Suppressor macrophage treated with lipopolysaccharide for 4 hours (primary cell): Measurements from ENCODE around the gene S100P.
A peak's percentile ranks its signal among the peaks of the same experiment; 100 is the strongest.
"Not testable (repeated sequence)": the region's sequence is repeated elsewhere in the genome, so short reads cannot be mapped to it uniquely, and the experiment has no call there.

Experiments
- DNase-seq: peaks from one replicate; pipeline ENCODE4 v3.0.0-alpha.2; 2020

The S100P gene

DNA sequence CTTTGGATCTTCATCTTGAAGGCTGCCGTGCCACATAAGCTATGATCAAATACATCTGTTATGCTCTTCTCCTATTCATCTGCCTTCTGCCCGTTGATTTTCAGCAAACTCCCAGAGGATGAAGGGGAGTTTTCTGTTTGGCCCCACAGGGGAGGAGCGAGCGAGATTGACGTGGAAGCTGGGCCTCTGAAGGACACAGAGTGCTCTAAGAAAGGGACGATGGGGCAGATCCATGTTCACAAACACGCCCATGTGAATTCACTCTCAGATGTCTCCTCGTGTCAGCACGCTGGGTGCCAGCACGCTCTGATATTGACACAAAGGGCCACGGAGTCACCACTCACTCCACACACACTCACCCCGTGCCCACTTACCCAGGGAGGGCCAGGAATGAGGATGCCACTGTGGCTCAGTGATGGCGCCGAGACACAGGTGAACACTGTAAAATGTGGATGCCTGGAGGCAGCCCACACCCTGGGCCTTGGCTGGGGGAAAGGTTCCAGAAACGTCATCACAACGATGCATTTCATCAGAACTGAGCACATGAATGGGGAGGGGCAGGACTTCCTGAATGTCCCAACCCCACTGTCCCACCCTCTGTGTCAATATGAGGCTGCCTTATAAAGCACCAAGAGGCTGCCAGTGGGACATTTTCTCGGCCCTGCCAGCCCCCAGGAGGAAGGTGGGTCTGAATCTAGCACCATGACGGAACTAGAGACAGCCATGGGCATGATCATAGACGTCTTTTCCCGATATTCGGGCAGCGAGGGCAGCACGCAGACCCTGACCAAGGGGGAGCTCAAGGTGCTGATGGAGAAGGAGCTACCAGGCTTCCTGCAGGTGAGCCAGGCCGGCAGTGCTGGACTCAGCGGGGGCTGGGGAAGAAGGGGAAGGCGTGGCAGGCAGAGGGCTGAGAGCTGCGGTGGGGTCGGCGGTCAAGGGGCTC lies at the start of gene S100P:
TSS of gene S100P (plus strand) at position 648 of the 946 bp plus-strand sequence. CDS start at position 703, 55 bp downstream.
- DNase-seq = no peak

DNA sequence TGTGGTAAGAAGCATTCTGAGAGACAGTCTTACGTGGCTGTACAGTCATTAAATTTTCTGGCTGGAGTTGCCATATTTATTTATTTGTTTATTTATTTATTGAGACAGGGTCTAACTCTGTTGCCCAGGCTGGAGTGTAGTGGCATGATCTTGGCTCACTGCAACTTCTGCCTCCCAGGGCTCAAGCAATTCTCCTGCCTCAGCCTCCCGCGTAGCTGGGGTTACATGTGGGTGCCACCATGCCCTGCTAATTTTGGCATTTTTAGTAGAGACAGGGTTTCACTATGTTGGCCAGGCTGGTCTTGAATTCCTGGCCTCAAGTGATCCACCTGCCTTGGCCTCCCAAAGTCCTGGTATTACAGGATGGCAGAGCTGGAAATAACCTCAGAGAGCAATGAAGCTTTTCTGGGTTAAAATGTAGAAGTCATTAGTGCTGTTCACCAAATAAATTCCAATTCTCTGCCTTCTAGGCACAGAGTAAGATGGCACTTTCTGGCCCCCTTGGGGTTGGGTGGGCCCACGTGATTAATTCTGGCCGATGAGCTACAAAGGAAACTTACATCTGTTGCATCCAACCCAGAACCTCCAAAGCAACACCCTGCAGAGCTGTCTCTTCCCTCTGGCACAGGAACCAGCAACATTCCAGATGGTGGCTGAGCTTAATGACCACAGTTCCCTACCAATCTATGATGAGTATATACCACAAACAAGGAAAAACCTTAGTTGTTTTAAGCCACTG lies 48.7 kb upstream of the S100P start:
- DNase-seq = no peak

DNA sequence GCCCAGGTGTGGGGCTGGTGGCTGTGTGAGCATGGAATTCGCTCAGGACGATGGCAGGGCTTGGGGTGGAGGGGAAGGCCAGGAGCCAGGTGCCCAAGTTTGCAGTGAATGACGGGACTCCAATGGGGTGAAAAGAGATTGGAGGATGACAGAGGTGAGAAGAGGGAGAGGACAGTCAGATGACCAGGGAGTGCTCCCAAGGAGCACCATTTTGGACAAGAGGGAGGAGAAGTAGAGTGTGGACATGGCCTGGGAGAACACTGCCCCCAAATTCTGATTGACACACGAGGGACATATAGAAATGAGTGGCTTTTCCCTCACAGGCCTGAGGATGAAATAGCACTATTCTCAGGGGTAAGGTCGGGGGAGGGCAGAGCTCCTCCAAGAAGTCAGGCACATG lies 46.5 kb upstream of the S100P start:
- DNase-seq = no peak

DNA sequence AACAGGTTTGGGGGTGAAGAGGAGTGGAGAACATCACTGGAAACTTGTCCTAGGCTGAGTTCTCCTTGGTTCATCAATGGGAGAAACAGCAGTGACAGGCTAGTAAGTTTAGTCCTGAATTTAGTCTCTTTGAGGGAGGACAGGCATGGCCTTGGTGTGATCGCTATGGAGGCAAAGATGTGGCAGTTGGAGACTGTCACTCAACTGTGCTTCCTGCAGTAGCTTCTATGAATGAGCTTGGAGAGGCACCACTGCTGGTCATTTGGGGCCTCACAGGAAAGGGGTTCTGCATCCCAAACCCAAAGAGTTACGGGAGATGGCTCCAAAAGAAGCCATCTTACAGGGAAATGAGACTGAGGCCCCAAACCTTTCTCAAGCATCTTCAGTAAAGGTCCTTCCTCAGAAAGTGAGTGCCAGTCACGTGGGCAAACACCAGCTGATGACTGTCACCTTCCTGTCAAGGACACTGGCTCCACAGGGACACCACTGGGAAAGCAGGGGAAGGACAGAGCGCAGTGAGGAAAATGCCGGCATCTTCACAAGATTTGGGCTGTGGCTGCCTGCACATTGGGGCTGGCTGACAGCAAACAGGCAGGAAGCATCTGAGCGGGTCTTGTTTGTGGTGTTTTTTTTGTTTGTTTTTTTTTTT lies 46.0 kb upstream of the S100P start:
- no peak for DNase-seq

DNA sequence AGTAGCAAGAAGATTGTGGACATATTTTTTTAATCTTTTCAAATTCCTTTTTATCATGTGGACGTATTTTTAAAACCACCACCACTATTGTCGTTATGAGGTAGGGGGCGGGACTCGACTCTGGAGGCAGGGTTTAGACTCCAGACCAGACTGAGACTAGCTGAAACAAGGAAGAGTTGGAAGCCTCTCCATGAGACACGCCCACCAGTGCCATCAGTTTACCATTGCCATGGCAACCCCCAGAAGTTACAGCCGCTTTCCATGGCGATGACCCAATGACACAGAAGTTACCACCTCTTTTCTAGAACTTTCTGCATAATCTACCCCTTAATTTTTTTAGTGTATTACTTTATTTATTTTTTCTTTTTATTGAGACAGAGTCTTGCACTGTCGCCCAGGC lies 44.5 kb upstream of the S100P start:
- no peak for DNase-seq

DNA sequence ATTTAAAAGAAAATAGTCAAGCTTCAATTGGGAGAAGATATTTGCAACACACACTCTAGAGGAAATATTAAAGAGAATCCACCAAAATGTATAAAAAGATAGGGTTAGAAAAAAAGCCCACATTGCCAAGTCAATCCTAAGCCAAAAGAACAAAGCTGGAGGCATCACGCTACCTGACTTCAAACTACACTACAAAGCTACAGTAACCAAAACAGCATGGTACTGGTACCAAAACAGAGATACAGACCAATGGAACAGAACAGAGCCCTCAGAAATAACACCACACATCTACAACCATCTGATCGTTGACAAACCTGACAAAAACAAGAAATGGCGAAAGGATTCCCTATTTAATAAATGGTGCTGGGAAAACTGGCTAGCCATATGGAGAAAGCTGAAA lies 39.5 kb upstream of the S100P start:
- not testable (repeated sequence) for DNase-seq

DNA sequence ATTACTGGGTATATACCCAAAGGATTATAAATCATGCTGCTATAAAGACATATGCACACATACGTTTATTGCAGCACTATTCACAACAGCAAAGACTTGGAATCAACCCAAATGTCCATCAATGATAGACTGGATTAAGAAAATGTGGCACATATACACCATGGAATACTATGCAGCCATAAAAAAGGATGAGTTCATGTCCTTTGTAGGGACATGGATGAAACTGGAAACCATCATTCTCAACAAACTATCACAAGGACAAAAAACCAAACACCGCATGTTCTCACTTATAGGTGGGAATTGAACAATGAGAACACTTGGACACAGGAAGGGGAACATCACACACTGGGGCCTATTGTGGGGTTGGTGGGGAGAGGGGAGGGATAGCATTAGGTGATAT lies 38.4 kb upstream of the S100P start:
- not testable (repeated sequence) for DNase-seq

DNA sequence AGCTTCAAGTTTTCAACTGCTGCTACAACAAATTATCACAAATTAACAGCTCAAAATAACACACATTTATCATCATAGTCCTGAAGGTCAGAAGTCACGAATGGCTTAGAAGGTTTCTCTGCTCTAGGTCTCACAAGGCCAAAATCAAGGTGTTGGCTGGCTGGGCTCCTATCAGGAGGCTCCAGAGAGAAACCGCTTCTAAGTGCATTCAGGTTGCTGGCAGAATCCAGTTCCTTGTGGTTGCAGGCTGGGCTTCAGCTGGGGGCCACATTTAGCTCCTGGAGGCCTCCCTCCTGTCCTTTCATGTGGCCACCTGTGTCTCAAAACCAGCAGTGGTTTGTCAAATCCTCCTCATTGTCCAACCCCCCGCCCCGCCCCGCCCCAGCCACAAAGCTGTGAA lies 37.8 kb upstream of the S100P start:
- DNase-seq = no peak

DNA sequence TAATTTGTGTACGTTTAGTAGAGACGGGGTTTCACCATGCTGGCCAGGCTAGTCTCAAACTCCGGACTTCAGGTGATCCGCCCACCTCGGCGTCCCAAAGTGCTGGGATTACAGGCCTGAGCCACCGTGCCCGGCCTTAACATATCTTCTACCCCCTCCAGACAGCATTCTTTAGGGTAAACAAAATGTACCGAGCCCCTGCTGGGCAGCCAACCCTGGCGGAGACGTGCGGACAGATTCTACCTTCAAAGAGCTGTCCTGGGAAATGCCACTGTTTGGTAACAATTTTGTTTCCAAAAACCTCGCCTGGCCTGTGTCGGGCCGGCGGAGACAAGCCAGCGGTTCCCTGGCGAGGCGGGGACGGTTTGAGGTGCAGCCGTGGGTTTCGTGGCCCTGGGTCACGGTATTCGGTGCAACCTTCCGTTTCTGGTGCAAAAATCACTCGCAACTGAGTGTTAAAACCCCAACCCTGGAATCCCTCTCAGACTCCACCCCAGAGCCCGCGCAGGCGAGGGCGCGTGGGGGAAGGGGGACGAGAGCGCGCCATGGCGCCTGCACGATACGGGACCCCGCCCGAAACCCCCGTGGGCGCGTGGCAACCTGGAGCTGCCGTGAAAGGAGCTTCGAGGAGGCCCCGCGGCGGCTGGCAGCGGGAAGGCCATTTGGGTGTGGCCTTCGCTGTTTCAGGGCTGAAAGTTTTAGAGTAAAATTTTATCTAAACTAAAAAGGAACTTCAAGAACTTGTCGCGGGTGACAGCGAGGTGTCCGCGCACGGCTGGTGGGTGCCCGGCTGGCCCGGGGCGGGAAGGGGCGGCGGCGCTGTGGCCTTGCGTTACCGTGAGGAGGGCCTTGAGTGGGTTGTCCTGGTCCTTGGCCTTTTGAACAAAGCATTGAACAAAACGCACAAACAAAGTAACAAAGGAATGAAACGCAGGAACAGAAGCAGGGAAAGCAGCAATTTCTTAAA lies 36.2 kb upstream of the S100P start:
- no peak for DNase-seq

DNA sequence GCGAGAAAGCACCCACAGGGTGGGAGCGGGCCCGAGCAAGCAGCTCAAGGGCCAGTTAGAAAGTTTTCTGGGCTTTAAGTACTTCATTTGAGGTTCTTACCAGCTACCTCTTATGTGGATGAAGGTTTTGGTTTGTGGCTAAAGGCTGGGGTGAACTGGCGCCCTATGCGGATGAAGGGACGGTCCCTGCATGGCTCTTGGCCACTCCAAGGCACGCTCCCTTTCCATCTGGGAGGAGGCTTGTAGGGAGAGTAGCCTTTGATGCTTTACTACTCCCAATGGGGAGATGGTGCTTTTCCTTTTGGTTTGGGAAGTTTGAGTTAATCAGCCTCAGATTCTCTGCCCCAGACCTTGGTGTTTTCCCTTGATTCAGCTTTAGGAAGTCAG lies 35.5 kb upstream of the S100P start:
- no peak for DNase-seq

DNA sequence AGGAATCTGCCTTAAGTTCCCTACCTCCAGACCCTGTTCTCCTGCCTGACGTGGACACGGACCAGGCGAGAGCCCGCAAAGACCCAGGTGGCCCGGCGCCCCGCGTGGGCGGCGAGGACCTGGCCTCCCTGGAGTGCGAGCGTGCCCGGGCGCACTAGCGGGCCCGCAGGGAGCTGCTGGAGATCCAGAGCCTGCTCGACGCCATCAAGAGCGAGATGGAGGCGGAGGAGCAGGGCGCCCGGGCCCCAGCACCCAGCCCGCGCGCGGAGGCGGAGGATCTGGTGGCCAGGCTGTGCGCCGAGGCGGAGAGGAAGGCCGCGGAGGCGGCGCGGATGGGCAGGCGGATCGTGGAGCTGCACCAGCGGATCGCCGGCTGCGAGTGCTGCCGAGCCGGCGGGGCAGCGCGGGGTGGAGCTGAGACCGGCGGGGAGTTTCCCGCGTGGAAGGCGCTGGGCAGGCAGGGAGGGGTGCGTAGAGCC lies 35.0 kb upstream of the S100P start:
- DNase-seq = peak; percentile 44

DNA sequence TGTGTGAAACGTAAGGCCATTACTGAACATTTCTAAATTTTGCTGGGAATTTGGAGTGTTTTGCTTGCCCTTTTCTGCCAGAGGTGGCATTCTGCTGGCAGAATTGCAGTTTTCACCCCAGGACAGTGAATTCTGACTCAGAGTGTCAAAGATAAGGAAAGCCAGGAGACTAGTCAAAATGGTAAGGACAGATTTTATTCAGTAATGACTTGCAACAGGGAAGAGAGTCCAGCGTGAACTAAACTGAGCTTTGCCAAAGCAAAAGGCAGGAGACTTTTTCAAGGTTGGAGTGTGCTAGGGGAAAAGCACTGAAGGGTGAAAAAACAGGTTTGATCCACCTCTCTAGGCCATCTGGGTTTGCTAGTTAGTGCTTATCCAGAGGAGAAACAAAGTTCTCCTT lies 33.8 kb upstream of the S100P start:
- DNase-seq = no peak

DNA sequence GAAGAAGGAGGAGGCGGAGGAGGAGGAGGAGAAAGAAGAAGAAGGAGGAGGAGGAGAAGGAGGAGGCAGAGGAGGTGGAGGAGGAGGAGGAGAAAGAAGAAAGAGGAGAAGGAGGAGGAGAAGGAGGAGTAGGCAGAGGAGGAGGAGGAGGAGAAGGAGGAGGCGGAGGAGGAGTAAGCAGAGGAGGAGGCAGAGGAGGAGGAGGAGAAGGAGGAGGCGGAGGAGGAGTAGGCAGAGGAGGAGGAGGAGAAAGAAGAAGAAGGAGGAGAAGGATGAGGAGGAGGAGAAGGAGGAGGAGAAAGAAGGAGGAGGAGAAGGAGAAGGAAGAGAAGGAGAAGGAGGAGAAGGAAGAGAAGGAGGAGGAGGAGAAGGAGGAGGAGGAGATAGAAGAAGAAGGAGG lies 33.2 kb upstream of the S100P start:
- no peak for DNase-seq

DNA sequence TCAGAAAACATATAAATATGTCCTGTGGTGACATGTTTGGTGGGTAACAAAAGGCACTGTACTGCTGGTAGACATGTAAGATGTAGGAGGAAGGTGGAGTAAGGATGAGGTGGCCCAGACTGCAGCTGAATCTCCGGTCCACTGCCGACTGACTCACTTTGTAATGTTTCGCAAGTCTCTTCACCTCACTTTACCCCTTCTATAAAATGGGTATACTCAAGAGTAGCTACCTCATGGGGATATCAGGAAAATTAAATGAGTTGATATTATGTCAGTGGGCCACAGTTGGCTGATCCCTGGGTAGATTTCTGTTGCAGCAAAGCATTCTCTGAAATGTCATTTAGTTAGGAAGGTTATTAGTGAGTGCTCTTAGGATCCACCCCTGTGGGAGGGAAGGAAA lies 31.1 kb upstream of the S100P start:
- DNase-seq = no peak

DNA sequence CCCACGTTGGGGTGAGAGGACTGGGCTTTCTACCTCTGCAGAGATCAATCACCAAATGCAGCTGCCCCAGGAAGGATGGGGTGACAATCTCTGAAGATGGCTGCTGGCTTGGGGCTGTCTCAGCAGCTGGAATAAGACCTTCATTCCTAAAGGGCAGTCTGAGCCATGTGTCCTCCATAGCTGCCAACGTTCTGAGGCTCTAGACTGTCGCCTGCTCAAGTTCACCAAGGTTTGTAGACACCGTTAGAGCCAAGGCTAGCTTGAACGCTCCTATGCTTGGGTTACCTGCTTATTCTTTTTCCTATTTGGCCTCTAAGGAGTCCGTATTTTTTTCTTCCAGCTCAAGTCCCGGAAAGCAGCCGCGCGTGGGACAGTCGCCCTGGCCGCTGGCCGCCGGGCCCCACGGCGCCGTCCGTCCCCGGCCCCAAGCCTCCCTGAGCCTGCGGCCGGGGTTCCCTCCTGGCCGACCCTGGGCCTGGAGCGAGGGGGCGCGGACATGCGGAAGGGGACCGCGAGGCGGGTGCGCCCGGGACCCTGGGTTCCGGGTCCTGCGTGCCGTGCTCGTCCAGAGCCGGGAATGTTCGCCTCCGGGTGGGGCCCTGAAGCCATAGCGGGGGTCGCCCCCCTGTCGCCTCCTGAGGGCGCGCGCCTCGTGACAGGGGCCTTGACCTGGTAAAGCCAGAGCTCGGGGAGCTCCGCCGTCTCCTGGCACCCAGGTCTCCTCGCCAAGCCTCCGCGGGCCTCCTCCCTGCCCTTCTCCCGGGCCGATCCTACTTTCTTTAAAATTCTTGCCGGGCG lies 29.9 kb upstream of the S100P start:
- no peak for DNase-seq

DNA sequence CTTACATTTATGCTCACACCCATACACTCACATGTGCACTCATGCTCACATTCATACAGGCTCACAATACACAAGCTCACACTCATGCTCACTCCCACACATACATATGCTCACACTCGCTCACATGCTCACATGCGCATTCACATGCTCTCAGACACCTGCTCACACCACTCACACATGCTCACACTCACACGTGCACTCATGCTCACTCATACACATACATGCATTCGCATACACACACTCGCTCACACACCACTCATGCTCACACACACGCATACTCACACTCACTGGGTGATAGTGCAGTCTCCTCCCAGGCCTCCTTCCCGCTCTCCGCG lies 28.4 kb upstream of the S100P start:
- DNase-seq = no peak

DNA sequence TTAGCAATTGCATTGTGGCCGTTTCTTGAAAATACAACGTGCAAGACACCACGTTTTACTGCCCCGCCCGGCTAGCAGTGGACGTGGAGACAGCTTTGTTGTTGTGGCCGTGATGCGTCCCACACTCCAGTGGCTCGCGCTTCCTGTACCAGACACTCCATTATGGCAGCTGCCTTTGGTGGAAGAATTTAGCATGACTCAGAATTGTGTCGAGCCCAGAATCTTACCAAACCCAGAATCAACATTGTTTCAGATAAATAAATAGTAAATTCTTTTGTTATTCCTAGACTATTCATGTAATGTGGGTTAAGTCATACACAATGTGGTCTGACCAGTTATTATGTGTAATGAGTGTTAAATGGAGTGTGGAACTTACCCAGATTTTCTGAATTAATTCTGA lies 25.3 kb upstream of the S100P start:
- DNase-seq = no peak

DNA sequence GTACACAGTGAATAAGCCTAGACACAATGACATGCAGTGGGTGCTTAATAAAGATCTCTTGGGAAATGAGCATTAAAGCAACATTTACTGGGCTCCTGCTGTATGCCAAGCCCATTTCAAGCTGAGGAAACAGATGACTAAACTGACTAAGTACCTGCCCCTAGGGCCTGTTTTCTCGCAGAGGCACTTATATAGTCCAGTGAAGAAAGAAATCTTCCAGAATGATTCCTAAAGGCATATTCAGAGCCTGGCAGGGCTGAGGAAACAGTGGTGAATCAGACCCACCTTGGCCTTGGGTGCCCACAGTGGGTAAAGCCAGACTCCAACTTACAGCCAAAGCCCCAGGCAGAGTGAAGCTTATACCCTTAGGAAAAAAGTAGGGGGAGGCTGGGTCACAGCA lies 22.0 kb upstream of the S100P start:
- no peak for DNase-seq

DNA sequence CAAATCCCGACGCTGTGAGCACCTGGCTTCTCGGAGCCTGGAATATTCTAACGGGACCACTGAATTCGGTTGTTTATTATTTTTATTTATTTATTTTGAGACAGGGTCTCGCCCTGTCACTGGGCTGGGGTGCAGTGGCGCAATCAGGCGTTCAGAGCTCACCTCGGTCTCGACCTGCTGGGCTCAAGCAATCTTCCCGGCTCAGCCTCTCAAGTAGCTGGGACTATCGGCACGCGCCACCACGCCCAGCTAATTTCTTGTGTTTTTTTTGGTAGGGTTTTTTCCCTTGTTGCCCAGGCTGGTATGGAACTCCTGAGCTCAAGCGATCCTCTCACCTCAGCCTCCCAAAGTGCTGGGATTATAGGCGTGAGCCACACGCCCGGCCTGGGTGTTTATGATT lies 21.5 kb upstream of the S100P start:
- no peak for DNase-seq

DNA sequence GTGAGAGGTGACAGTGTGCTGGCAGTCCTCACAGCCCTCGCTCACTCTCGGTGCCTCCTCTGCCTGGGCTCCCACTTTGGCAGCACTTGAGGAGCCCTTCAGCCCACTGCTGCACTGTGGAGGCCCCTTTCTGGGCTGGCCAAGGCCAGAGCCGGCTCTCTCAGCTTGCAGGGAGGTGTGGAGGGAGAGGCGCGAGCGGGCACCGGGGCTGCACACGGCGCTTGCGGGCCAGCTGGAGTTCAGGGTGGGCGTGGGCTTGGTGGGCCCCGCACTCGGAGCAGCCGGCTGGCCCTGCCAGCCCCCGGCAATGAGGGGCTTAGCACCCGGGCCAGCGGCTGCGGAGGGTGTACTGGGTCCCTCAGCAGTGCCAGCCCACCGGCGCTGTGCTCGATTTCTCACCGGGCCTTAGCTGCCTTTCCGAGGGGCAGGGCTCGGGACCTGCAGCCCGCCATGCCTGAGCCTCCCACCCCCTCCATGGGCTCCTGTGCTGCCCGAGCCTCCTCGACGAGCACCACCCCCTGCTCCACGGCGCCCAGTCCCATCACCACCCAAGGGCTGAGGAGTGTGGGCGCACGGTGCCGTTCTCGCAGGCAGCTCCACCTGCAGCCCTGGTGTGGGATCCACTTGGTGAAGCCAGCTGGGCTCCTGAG lies 21.0 kb upstream of the S100P start:
- not testable (repeated sequence) for DNase-seq

DNA sequence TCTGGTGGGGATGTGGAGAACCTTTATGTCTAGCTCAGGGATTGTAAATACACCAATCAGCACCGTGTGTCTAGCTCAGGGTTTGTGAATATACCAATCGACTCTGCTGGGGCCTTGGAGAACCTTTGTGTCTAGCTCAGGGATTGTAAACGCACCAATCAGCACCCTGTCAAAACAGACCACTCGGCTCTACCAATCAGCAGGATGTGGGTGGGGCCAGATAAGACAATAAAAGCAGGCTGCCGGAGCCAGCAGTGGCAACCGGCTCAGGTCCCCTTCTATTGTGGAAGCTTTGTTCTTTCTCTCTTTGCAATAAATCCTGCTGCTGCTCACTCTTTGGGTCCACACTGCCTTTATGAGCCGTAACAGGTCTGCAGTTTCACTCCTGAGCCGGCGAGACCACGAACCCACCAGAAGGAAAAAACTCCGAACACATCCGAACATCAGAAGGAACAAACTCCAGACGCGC lies 20.5 kb upstream of the S100P start:
- DNase-seq = not testable (repeated sequence)
